ENCODE data around the gene CFAP157. TPM values are rescaled to one million over a fixed set of nuclear protein-coding genes. Genes with fewer than 3 reads are reported as not detected.

CFAP157 gene
- total and polyA plus RNA-seq, 2 donors (not counting 3 experiments of a cell fraction or from before 2014, with no cell fraction given) = 0.03 TPM; not detected in 1

DNA sequence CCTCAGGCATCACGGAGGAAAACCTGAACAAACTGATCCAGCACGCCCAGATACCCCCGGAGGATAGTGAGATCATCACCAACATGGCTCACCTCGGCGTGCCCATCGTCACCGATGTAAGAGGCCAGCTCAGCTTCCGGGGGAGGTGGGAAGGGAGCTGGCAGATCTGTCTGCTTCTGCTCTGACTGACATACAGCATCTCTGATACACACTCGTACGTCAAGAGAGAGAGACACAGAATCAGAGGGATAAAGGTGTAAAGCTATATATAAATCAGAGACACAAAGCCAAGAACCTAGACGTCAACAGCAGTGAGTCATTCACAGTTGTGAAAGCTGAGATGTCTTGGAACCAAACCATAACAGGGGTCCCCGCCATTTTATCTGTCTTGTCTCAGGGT is 30.1 kb upstream of the CFAP157 start:
- Histone ChIP-seq H3K4me1 (ENCODE audit: control insufficient read depth, extremely low read depth, insufficient read depth, low read length) (no peaks in the 10 kb centered on the region), H3K9ac (replicated peaks; ENCODE audit: extremely low read depth, insufficient read depth, low read length) (no peak overlapping the region), H3K27ac (ENCODE audit: insufficient read depth, low read depth, low read length) (no peak overlapping the region), H3K79me2 (ENCODE audit: control insufficient read depth, insufficient read depth, low read length) (no peaks in the 10 kb centered on the region), H4K20me1 (replicated peaks; ENCODE audit: control insufficient read depth, extremely low read depth, insufficient read depth, low read length) (no peaks in the 10 kb centered on the region), H3K36me3 (ENCODE audit: control insufficient read depth in 2 of 2, extremely low read depth in 1 of 2, insufficient read depth in 2 of 2, low read length in 2 of 2) (peaks cover 4 to 35% of the 10 kb centered on the region in 2 experiments), H3K27me3 (ENCODE audit: control insufficient read depth in 2 of 2, insufficient read depth in 2 of 2, low read length in 2 of 2) (no peaks in the 10 kb centered on the region), H3K4me3 (replicated peaks in 1 of 3; ENCODE audit: insufficient read depth in 1 of 3, low read depth in 1 of 3, low read length in 3 of 3) (no peak overlapping the region), H3K9me3 (replicated peaks; ENCODE audit: control insufficient read depth, insufficient read depth, low read length) (no peaks in the 10 kb centered on the region), H2AFZ (ENCODE audit: low read depth, low read length) (no peak overlapping the region), H3K4me2 (ENCODE audit: insufficient read depth, low read length) (no peak overlapping the region), H3K9me1 (replicated peaks; ENCODE audit: control insufficient read depth, extremely low read depth, insufficient read depth, low read length) (no peaks in the 10 kb centered on the region)
- BruUV-seq (replicated peaks) = no TSS peak
- intact Hi-C loops (cut with micrococcal nuclease) (no loop called here), dilution Hi-C loops (cut with MboI; ENCODE audit: extremely low pct_ligation_motif_present, low sequenced_read_pairs) (no loop called here)
- no peak for TF ChIP-seq JUN (IDR thresholded peaks at IDR 0.05; ENCODE audit: borderline replicate concordance, insufficient read depth, insufficient read length, low read depth)
- ChIA-PET POLR2A (no interaction called here), CTCF (interaction anchor here (1.7 kb wide), 1 partner anchor 58 kb away, joined by 5 read pairs; the partner anchor contains the start of gene TOR2A)
- no peak for DNase-seq (ENCODE audit: low read depth, low spot score)
- FAIRE-seq = no peak

DNA sequence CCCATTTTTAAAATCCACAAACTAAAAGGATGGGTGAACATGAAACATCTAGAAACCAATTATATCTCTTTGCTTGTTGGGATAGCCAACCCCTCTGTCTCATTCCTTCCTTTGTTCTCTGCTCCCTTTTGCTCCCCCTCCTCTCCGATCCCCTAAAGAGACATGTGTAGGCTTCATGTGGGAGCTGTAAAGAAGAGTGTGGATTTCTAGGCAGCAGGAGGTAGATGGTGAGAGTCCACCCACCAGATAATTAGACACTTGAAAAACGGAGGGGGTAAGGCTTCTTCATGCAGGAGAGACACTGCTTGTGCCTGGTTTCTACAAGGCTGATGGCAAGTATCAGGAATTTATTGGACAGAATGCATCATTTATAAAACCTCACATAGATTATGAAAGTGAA is 27.3 kb upstream of the CFAP157 start:
- Histone ChIP-seq H3K4me2 (ENCODE audit: insufficient read depth, low read length) (no peak overlapping the region), H3K4me1 (ENCODE audit: control insufficient read depth, extremely low read depth, insufficient read depth, low read length) (no peaks in the 10 kb centered on the region), H3K36me3 (ENCODE audit: control insufficient read depth in 2 of 2, extremely low read depth in 1 of 2, insufficient read depth in 2 of 2, low read length in 2 of 2) (peaks cover 4 to 49% of the 10 kb centered on the region in 2 experiments), H3K9ac (replicated peaks; ENCODE audit: extremely low read depth, insufficient read depth, low read length) (no peak overlapping the region), H4K20me1 (replicated peaks; ENCODE audit: control insufficient read depth, extremely low read depth, insufficient read depth, low read length) (no peaks in the 10 kb centered on the region), H3K79me2 (ENCODE audit: control insufficient read depth, insufficient read depth, low read length) (no peaks in the 10 kb centered on the region), H2AFZ (ENCODE audit: low read depth, low read length) (no peak overlapping the region), H3K27me3 (ENCODE audit: control insufficient read depth in 2 of 2, insufficient read depth in 2 of 2, low read length in 2 of 2) (no peaks in the 10 kb centered on the region), H3K9me3 (replicated peaks; ENCODE audit: control insufficient read depth, insufficient read depth, low read length) (no peaks in the 10 kb centered on the region), H3K4me3 (replicated peaks in 1 of 3; ENCODE audit: insufficient read depth in 1 of 3, low read depth in 1 of 3, low read length in 3 of 3) (no peak overlapping the region), H3K9me1 (replicated peaks; ENCODE audit: control insufficient read depth, extremely low read depth, insufficient read depth, low read length) (no peaks in the 10 kb centered on the region), H3K27ac (ENCODE audit: insufficient read depth, low read depth, low read length) (no peak overlapping the region)
- CTCF ChIA-PET = interaction anchor here (1.0 kb wide), 1 partner anchor 39 kb away, joined by 4 read pairs; no protein-coding TSS in a partner anchor
- DNase-seq (ENCODE audit: low read depth, low spot score) (no peak), FAIRE-seq (no peak)
- no TSS peak for BruUV-seq (replicated peaks)
- POLR2A ChIA-PET = no interaction called here
- intact Hi-C loops (cut with micrococcal nuclease) (no loop called here), dilution Hi-C loops (cut with MboI; ENCODE audit: extremely low pct_ligation_motif_present, low sequenced_read_pairs) (no loop called here)
- TF ChIP-seq EZH2 (IDR thresholded peaks at IDR 0.05; ENCODE audit: borderline replicate concordance, low read depth, low read length, severe bottlenecking) (no peak), JUN (IDR thresholded peaks at IDR 0.05; ENCODE audit: borderline replicate concordance, insufficient read depth, insufficient read length, low read depth) (no peak), POLR2AphosphoS5 (IDR thresholded peaks at IDR 0.05; ENCODE audit: insufficient read depth, low read depth, low read length) (no peak), FOS (IDR thresholded peaks at IDR 0.05; ENCODE audit: borderline replicate concordance, insufficient read depth, low read length) (no peak), POLR2A (IDR thresholded peaks at IDR 0.05; ENCODE audit: low read depth, low read length) (no peak), MYC (IDR thresholded peaks at IDR 0.05; ENCODE audit: low read depth, low read length) (no peak), GATA2 (IDR thresholded peaks at IDR 0.05; ENCODE audit: insufficient read depth, insufficient read length, low read depth, low read length) (no peak)
- TF ChIP-seq, protein P1, sequence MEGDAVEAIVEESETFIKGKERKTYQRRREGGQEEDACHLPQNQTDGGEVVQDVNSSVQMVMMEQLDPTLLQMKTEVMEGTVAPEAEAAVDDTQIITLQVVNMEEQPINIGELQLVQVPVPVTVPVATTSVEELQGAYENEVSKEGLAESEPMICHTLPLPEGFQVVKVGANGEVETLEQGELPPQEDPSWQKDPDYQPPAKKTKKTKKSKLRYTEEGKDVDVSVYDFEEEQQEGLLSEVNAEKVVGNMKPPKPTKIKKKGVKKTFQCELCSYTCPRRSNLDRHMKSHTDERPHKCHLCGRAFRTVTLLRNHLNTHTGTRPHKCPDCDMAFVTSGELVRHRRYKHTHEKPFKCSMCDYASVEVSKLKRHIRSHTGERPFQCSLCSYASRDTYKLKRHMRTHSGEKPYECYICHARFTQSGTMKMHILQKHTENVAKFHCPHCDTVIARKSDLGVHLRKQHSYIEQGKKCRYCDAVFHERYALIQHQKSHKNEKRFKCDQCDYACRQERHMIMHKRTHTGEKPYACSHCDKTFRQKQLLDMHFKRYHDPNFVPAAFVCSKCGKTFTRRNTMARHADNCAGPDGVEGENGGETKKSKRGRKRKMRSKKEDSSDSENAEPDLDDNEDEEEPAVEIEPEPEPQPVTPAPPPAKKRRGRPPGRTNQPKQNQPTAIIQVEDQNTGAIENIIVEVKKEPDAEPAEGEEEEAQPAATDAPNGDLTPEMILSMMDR (IDR thresholded peaks at IDR 0.05; ENCODE audit: extremely low read depth in 1 of 2, insufficient read depth in 1 of 2, low read depth in 1 of 2, low read length in 2 of 2) = no peak
- TF ChIP-seq, protein P2, sequence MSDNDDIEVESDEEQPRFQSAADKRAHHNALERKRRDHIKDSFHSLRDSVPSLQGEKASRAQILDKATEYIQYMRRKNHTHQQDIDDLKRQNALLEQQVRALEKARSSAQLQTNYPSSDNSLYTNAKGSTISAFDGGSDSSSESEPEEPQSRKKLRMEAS (IDR thresholded peaks at IDR 0.05; ENCODE audit: insufficient read depth, insufficient read length) = no peak

Data from endothelial cell of umbilical vein (primary cell).